GM18519 (cell line): Measurements from ENCODE around the gene RILP.
A peak's percentile ranks its signal among the peaks of the same experiment; 100 is the strongest.
"Not testable (repeated sequence)": the region's sequence is repeated elsewhere in the genome, so short reads cannot be mapped to it uniquely, and the experiment has no call there.

Experiments
- ATAC-seq: cut with Tn5 transposase; IDR thresholded peaks from one replicate; pipeline ENCODE4 v1.9.1; 2021; ENCODE audit warnings: mild to moderate bottlenecking, moderate library complexity; ENCODE audit not compliant: unreplicated experiment, low FRiP score

Gene RILP

GRCh38 chr17:1649844-1650501, at the start of gene RILP:
Gene RILP, minus strand, starts transcription at chr17:1649866. Its CDS starts 62 bp downstream, at chr17:1649804.
- ATAC-seq = no peak

- ATAC-seq = no peak
Observed at GRCh38 chr17:1697681-1698080, 48.0 kb upstream of the RILP start.

GRCh38 chr17:1695365-1695764, 45.7 kb upstream of the RILP start:
- no peak for ATAC-seq

- ATAC-seq = no peak
Observed at GRCh38 chr17:1693339-1693738, 43.7 kb upstream of the RILP start.

- no peak for ATAC-seq
Observed at GRCh38 chr17:1690544-1691221, 41.0 kb upstream of the RILP start.

GRCh38 chr17:1688405-1688804, 38.7 kb upstream of the RILP start:
- ATAC-seq = not testable (repeated sequence)

- no peak for ATAC-seq
Observed at GRCh38 chr17:1686086-1686485, 36.4 kb upstream of the RILP start.

GRCh38 chr17:1684378-1685189, 34.9 kb upstream of the RILP start, which contains the start of gene PRPF8:
Gene PRPF8, minus strand, starts transcription at chr17:1684867. Its CDS starts 296 bp downstream, at chr17:1684571.
- peak; percentile 97 for ATAC-seq

- ATAC-seq = no peak
Observed at GRCh38 chr17:1683459-1683858, 33.8 kb upstream of the RILP start.

GRCh38 chr17:1676401-1676800, 26.7 kb upstream of the RILP start:
- no peak for ATAC-seq

- no peak for ATAC-seq
Observed at GRCh38 chr17:1673041-1673785, 23.5 kb upstream of the RILP start.

- not testable (repeated sequence) for ATAC-seq
Observed at GRCh38 chr17:1663934-1664333, 14.3 kb upstream of the RILP start.

GRCh38 chr17:1661045-1661444, 11.4 kb upstream of the RILP start:
- no peak for ATAC-seq

GRCh38 chr17:1658100-1658499, 8.4 kb upstream of the RILP start:
- no peak for ATAC-seq

GRCh38 chr17:1653735-1654134, 4.1 kb upstream of the RILP start:
- ATAC-seq = no peak

GRCh38 chr17:1652794-1653193, 3.1 kb upstream of the RILP start:
- not testable (repeated sequence) for ATAC-seq

- ATAC-seq = no peak
Observed at GRCh38 chr17:1651559-1651844, 1.8 kb upstream of the RILP start.

GRCh38 chr17:1650731-1651558, 1.3 kb upstream of the RILP start:
- ATAC-seq = no peak

GRCh38 chr17:1648963-1649843, 463 bp downstream of the RILP start:
- peak; percentile 43 for ATAC-seq
